K562 (cell line): ENCODE measurements around the gene PXN. TPM values are rescaled to one million over a fixed set of nuclear protein-coding genes. Genes with fewer than 3 reads are reported as not detected.

Experiments used
- ATAC-seq: fragments of 200-7000 bp; cut with Tn5 transposase; 3 replicates; pipeline ENCODE4 v1.9.1; 2020; ENCODE audit warnings: moderate library complexity
- BruUV-seq: library from RNA; stranded (reverse); fragments of 400-500 nt; replicated peaks from 2 replicates; lab custom pipeline; 2021; lab: Mats Ljungman, UMichigan
- CTCF ChIA-PET: fragments of 300-600 bp; formaldehyde crosslinking; extraction: SDS; loops from one replicate; lab custom pipeline; 2021; ENCODE audit warnings: low intra/inter-chr PET ratio; lab: Yijun Ruan, JAX
- POLR2A ChIA-PET: fragments of 300-600, 350-650 bp; sonication (Branson Sonifier 250); formaldehyde crosslinking; extraction: SDS; loops from one replicate; lab custom pipeline; 2021; ENCODE audit warnings: antibody characterized with exemption, inconsistent platforms; lab: Yijun Ruan, JAX
- DNase-seq, 4 experiments: peaks; one replicate each; pipeline versions ENCODE4 v3.0.0 to v3.0.0-alpha.2; 2011 to 2018; ENCODE audit warnings: low spot score in 3 of 4, mixed read lengths in 3 of 4; ENCODE audit errors: extremely low read depth in 1 of 4
- FAIRE-seq: peaks from 2 replicates; lab custom pipeline; 2011; peaks lifted over from hg19 to GRCh38; lab: Jason Lieb, UNC
- H2AFZ ChIP-seq: 2 replicates; pipeline ENCODE4 v1.6.0; 2011; ENCODE audit warnings: low read depth, low read length, control low read depth, inconsistent platforms
- H3K27ac ChIP-seq: fragments of 200-600 bp; 3 replicates; pipeline ENCODE4 v1.8.0; 2011; ENCODE audit warnings: low read depth, mild to moderate bottlenecking, control low read depth, inconsistent platforms, low read length, moderate library complexity, mixed read lengths; ENCODE audit errors: extremely low read depth
- H3K27me3 ChIP-seq, 2 experiments: fragments of 300-600 bp in 1 of 2; 2 replicates in 1 of 2; 3 replicates in 1 of 2; pipeline versions ENCODE4 v1.6.0 to v1.8.0; 2011; ENCODE audit warnings: inconsistent platforms in 2 of 2, low read length in 2 of 2, mild to moderate bottlenecking in 1 of 2, mixed read lengths in 1 of 2, moderate library complexity in 1 of 2; ENCODE audit not compliant: control insufficient read depth in 2 of 2, insufficient read depth in 2 of 2
- H3K36me3 ChIP-seq: fragments of 300-600 bp; 3 replicates; pipeline ENCODE4 v1.8.0; 2011; ENCODE audit warnings: mild to moderate bottlenecking, low read length, inconsistent platforms; ENCODE audit not compliant: control insufficient read depth, insufficient read depth
- H3K4me1 ChIP-seq, 2 experiments: fragments of 200-600 bp in 1 of 2; replicated peaks in 1 of 2; 2 replicates in 1 of 2; 3 replicates in 1 of 2; pipeline versions ENCODE4 v1.5.1 to v1.8.0; 2011; ENCODE audit warnings: inconsistent platforms in 2 of 2, low read length in 2 of 2, mild to moderate bottlenecking in 1 of 2, mixed read lengths in 1 of 2, moderate library complexity in 1 of 2; ENCODE audit not compliant: control insufficient read depth in 2 of 2, insufficient read depth in 2 of 2
- H3K4me2 ChIP-seq: 2 replicates; pipeline ENCODE4 v1.6.1; 2011; ENCODE audit warnings: low read length, control low read depth, inconsistent platforms, mixed read lengths; ENCODE audit not compliant: insufficient read depth
- H3K4me3 ChIP-seq: fragments of 200-600 bp; sonication (generic), shearing (Covaris generic); 2 replicates; pipeline ENCODE4 v1.5.1; 2016; ENCODE audit warnings: control low read depth, inconsistent platforms
- H3K79me2 ChIP-seq: fragments of 200-600 bp; 3 replicates; pipeline ENCODE4 v1.8.0; 2011; ENCODE audit warnings: low read length, inconsistent platforms; ENCODE audit not compliant: control insufficient read depth, insufficient read depth
- H3K9ac ChIP-seq, 2 experiments: 2 replicates each; pipeline versions ENCODE4 v1.6.0 to v1.6.1; 2011; ENCODE audit warnings: low read depth in 2 of 2, low read length in 2 of 2, control low read depth in 1 of 2, inconsistent platforms in 1 of 2, mild to moderate bottlenecking in 1 of 2, mixed read lengths in 1 of 2; ENCODE audit not compliant: insufficient read depth in 1 of 2
- H3K9me1 ChIP-seq: one replicate; pipeline ENCODE4 v1.6.0; 2011; ENCODE audit warnings: inconsistent platforms, mild to moderate bottlenecking, low read length, moderate library complexity; ENCODE audit not compliant: control insufficient read depth, insufficient read depth
- H3K9me3 ChIP-seq: replicated peaks from 2 replicates; pipeline ENCODE4 v1.5.1; 2011; ENCODE audit warnings: low read depth, low read length, inconsistent platforms; ENCODE audit not compliant: control insufficient read depth, insufficient read depth
- H4K20me1 ChIP-seq: replicated peaks from 2 replicates; pipeline ENCODE4 v1.6.1; 2011; ENCODE audit warnings: low read length, inconsistent platforms, mixed read lengths; ENCODE audit not compliant: control insufficient read depth, insufficient read depth
- ATF3 ChIP-seq, 2 experiments: fragments of 450-650 bp in 1 of 2; sonication (generic) in 1 of 2; formaldehyde crosslinking in 1 of 2; IDR thresholded peaks in 1 of 2; conservative IDR thresholded peaks in 1 of 2; 2 replicates each; pipeline versions ENCODE4 v1.6.1 to v1.8.1; 2016 to 2023; ENCODE audit warnings: mild to moderate bottlenecking in 2 of 2, moderate library complexity in 2 of 2, inconsistent platforms in 1 of 2, missing genetic modification reagents in 1 of 2
- BCOR ChIP-seq: fragments of 450-650 bp; IDR thresholded peaks from 2 replicates; pipeline ENCODE4 v1.6.1; 2016
- CCNT2 ChIP-seq: IDR thresholded peaks from 2 replicates; pipeline ENCODE4 v1.6.1; 2011; ENCODE audit warnings: borderline replicate concordance, low read depth, mild to moderate bottlenecking, moderate library complexity, mixed read lengths, low read length; ENCODE audit not compliant: insufficient read length; ENCODE audit errors: extremely low read depth
- DDX20 ChIP-seq: fragments of 450-650 bp; IDR thresholded peaks from 2 replicates; pipeline ENCODE4 v1.6.1; 2016; ENCODE audit warnings: missing genetic modification characterization, low read depth, mild to moderate bottlenecking, missing compliant biosample characterization, moderate library complexity
- EGR1 ChIP-seq: fragments of 450-650 bp; conservative IDR thresholded peaks from 2 replicates; pipeline ENCODE4 v1.6.1; 2017; ENCODE audit warnings: mild to moderate bottlenecking
- HCFC1 ChIP-seq: IDR thresholded peaks from 2 replicates; pipeline ENCODE4 v1.6.1; 2012; ENCODE audit warnings: low read depth, low read length, improper control_type of control experiment
- MEIS2 ChIP-seq: fragments of 450-650 bp; IDR thresholded peaks from 2 replicates; pipeline ENCODE4 v1.6.1; 2014; ENCODE audit warnings: mild to moderate bottlenecking; ENCODE audit not compliant: partially characterized antibody
- MYBL2 ChIP-seq, 2 experiments: fragments of 450-650 bp in 1 of 2; sonication (generic) in 1 of 2; formaldehyde crosslinking in 1 of 2; IDR thresholded peaks; 2 replicates each; pipeline versions ENCODE4 v1.6.1 to v1.8.1; 2017 to 2022; ENCODE audit warnings: borderline replicate concordance in 1 of 2, inconsistent platforms in 1 of 2, low read depth in 1 of 2, mild to moderate bottlenecking in 1 of 2, missing genetic modification reagents in 1 of 2, moderate library complexity in 1 of 2
- NR1H2 ChIP-seq: sonication (generic); formaldehyde crosslinking; IDR thresholded peaks from 2 replicates; pipeline ENCODE4 v1.4.0; 2020; ENCODE audit warnings: mild to moderate bottlenecking, missing genetic modification reagents
- ZBTB12 ChIP-seq: fragments of 250-450 bp; sonication (Bioruptor Pico); IDR thresholded peaks from 2 replicates; pipeline ENCODE4 v1.4.0; 2020
- ZBTB7A ChIP-seq: IDR thresholded peaks from 2 replicates; pipeline ENCODE4 v1.6.1; 2011; ENCODE audit warnings: low read depth, mild to moderate bottlenecking, low read length, moderate library complexity, borderline replicate concordance; ENCODE audit not compliant: control insufficient read depth
- ZNF280B ChIP-seq: fragments of 250-450 bp; sonication (Bioruptor Pico); IDR thresholded peaks from 2 replicates; pipeline ENCODE4 v1.5.1; 2021; ENCODE audit warnings: mild to moderate bottlenecking
- WGBS: fragments of 100-300 bp; shearing (Covaris generic); methylation state at CpG from one replicate; pipeline ENCODE4 v1.1.6; 2016; ENCODE audit warnings: low coverage, mixed read lengths; ENCODE audit not compliant: insufficient coverage; ENCODE audit errors: missing lambda C conversion rate; 5-methylcytosine and 5-hydroxymethylcytosine counted together
- in situ Hi-C: fragments of 300-500 bp; cut with MboI; formaldehyde crosslinking; loops from 4 replicates; pipeline ENCODE4 v1.15.0; 2018; ENCODE audit warnings: inconsistent platforms, mixed read lengths
- intact Hi-C: fragments of 100-400 bp; cut with micrococcal nuclease; formaldehyde crosslinking; loops from 2 replicates; pipeline ENCODE4 v1.14.2; 2022
- polyA plus RNA-seq, 8 experiments: library from polyadenylated mRNA; depleted of rRNA in 4 of 8; stranded (reverse) in 5 of 8; unstranded in 3 of 8; fragments of >200 nt; fragmentation: Nextera tagmentation in 2 of 8; fragmentation: Illumina TruSeq in 1 of 8; extraction: Ambion mirVana in 2 of 8; extraction: Trizol in 1 of 8; gene quantifications; 2 replicates each; pipeline versions ENCODE4 v1.2.1 to v1.2.3, GENCODE V29; 2011 to 2014; ENCODE audit warnings: inconsistent platforms in 1 of 8, missing spikeins in 1 of 8
- total RNA-seq, 7 experiments: library from RNA; depleted of rRNA in 6 of 7; stranded (reverse); fragments of >200 nt in 6 of 7; fragmentation: Illumina TruSeq in 2 of 7; extraction: Trizol in 2 of 7; gene quantifications; 2 replicates each; pipeline versions ENCODE4 v1.2.1 to v1.2.3, GENCODE V29; 2011 to 2021; ENCODE audit warnings: low replicate concordance in 1 of 7
- TF ChIP-seq, protein P1 (sequence below): fragments of 450-650 bp; conservative IDR thresholded peaks from 2 replicates; pipeline ENCODE4 v1.6.1; 2016; ENCODE audit warnings: missing genetic modification characterization, low read depth, mild to moderate bottlenecking, missing compliant biosample characterization, moderate library complexity

PXN gene
- total and polyA plus RNA-seq, 9 of the 15 experiments (the other 6 are each of a cell fraction or from before 2014, with no cell fraction given) = 4.0 to 74.1 (median 18.6) TPM

- Histone ChIP-seq H3K4me2 (peak within 1 kb of the TSS; percentile 99), H3K79me2 (peaks cover 99% of the 10 kb centered on the region), H3K9me3 (no peaks in the 10 kb centered on the region), H3K27me3 (no peaks in the 10 kb centered on the region), H3K4me3 (peak within 1 kb of the TSS; percentile 98), H3K27ac (peak within 1 kb of the TSS; percentile 96), H2AFZ (peak within 1 kb of the TSS; percentile 76), H3K36me3 (peaks cover 73% of the 10 kb centered on the region), H3K4me1 (peaks cover 12 to 38% of the 10 kb centered on the region in 2 experiments; a peak in 4 of 5 replicates), H3K9me1 (no peaks in the 10 kb centered on the region), H3K9ac (peak within 1 kb of the TSS; percentile 94 to 95), H4K20me1 (peaks cover 38% of the 10 kb centered on the region)
- under 1% methylated on average over 55 of the region's 62 CpGs for WGBS
- FAIRE-seq (peak; percentile 72), DNase-seq (peak; percentile 85 to 88 (median 86)), ATAC-seq (peak; percentile 79)
- intact Hi-C loops = no loop called here
- CTCF ChIA-PET = no interaction called here
- POLR2A ChIA-PET = interaction anchor here (1.0 to 12.6 kb wide), 7 partner anchors 12 to 97 kb away, joined by 3 to 331 read pairs (median 13); partner anchors contain the start of genes PXN, RNU4-1 and RNU4-2
- in situ Hi-C loops = no loop called here
- BruUV-seq = TSS peak; percentile 97
- TF ChIP-seq HCFC1 = peak; percentile 80
- TF ChIP-seq ZBTB12 (CRISPR knock-in tag) = 0 out of 2 replicates have a peak, but pooled peaks have one; percentile 31
- no peak for TF ChIP-seq MYBL2 (IDR thresholded peaks at IDR 0.05; ENCODE audit: low read depth)
- TF ChIP-seq MYBL2 (CRISPR knock-in tag; IDR thresholded peaks at IDR 0.05; ENCODE audit: borderline replicate concordance) = no peak
- TF ChIP-seq CCNT2 = peak; percentile 86
- no peak for TF ChIP-seq NR1H2 (CRISPR knock-in tag)
- TF ChIP-seq, protein P1, sequence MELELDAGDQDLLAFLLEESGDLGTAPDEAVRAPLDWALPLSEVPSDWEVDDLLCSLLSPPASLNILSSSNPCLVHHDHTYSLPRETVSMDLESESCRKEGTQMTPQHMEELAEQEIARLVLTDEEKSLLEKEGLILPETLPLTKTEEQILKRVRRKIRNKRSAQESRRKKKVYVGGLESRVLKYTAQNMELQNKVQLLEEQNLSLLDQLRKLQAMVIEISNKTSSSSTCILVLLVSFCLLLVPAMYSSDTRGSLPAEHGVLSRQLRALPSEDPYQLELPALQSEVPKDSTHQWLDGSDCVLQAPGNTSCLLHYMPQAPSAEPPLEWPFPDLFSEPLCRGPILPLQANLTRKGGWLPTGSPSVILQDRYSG (tag) = peak; percentile 3; the same call in 1 of the 2 replicates
- TF ChIP-seq ZNF280B (CRISPR knock-in tag) = no peak
- TF ChIP-seq EGR1 = peak; percentile 48
- TF ChIP-seq DDX20 (tag) = no peak
- peak; percentile 89 for TF ChIP-seq ZBTB7A
- TF ChIP-seq ATF3 (IDR thresholded peaks at IDR 0.05) = no peak; the same call in 1 of the 2 replicates
- TF ChIP-seq ATF3 (CRISPR knock-in tag; conservative IDR thresholded peaks at IDR 0.05) = peak; percentile 82
- peak; percentile 7 for TF ChIP-seq MEIS2
- no peak for TF ChIP-seq BCOR
These were observed 70.8 kb downstream of the PXN start, which contains the start of gene GCN1 for GRCh38 chr12:120194534-120195395. TSS of gene GCN1 (minus strand) at chr12:120194715. CDS start at chr12:120194697, 18 bp downstream.
